Measurements from ENCODE around the gene RFX3.

The RFX3 gene

DNA sequence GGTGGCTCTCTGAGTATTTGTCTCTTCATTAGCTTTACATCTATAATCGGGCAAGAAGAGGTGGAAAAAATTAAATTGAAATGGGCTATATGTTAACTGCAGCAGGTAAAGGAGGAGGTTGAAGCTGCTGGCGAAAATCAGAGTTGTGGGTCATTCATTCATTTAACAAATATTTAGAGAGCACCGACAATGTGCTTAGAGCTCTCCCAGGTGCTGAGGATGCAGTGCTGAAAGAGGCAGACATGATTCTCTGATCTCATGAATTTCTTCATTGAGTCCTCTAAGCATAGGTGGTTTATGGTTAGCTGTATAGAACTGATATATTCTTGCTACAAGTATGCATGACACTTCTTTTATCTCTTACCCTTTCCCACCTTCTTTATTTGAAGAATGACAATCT, 243.4 kb downstream of the RFX3 start:
- no peak for DNase-seq (ENCODE audit: low spot score)

DNA sequence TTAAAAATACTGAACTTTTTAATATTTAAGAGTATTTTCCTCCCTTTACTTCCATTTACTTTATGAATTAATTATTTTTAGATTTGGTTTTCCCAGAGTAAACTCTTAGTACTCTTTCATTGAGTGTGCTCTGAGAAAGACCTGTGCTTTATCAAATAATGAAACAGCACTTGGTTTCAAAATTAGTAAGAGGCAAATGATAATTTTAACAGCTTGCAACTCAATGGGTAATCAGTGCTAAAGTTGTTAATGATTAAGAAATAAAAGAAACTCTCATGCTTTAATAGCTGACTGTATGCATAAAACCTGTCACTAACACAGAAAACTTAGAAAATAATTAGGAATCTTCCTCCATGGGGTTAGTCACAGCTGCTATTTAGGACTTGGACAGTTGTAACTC, 244.4 kb downstream of the RFX3 start:
- DNase-seq (ENCODE audit: low spot score) = no peak

DNA sequence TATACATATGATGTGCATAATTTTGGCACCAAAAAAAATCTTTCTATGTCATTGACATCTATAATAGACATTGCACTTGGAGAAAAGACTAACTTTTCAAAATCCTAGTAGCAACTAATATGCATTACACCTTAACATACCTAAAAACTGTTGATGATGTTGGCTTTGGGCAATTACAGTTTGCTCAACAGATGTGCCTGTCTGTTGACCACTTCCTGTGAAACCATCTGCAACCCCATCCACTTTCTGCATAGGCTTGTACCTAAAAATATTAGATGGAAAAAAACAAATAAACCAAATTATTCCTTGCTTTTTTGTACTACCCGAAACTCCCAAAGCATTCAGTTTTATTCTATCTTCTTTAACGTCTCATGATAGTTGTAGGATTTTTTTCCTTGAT, 248.6 kb downstream of the RFX3 start:
- no peak for DNase-seq (ENCODE audit: low spot score)

DNA sequence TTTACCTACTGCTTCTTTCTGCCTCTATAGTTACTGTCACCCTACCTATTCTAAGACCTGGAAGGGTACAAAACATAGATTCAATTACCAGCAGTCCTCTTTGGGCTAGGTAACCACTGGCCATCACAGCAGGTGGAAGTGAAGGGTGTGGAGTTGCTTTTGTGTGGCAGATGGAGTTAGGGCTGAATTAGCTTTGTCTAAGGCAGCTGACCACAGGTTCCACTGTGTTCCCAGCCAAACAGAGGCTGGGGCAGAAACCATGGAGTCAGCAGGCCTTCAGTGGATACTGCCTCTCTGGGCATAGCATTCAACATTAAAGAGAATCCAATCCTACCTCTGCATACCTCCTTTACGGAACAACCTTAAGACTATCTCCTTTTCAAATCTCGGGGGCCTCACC, 254.2 kb downstream of the RFX3 start:
- no peak for DNase-seq (ENCODE audit: low spot score)

DNA sequence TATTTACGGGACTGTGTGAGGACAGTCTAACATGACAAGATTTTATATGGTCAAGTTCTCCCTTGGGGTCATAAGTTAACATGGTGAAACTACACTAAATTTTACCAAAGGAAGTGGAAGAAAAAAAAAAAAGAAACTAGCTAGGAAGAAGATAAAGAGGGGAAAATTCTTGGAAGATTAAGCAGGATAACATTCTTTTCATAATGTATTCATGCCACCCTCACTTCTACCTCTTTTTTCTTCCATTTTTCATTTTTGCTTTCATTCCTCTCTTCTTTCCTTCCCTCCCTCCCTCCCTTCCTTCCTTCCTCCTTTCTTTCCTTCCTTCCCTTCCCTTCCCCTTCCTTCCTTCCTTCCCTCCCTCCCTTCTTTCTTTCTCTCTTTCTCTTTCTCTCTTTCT, 254.6 kb downstream of the RFX3 start:
- DNase-seq (ENCODE audit: low spot score) = no peak

DNA sequence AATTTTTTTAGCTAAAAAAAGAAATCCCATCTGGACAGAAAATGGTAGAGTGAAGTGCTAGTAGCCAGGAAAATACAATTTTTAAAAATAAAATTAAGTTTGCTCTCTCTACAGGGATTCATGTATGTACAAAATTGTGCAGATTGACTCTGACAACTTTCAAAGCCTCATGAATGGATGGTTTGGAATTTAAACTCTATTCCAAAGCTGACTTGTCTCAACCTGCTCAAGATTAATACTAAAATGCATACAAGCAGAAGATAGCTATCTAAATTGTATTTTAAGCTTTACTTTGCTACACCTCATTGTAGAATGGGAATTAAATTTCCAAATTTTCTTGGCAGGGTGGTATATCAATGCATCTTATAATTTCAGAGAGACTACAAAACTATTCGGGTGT, 257.6 kb downstream of the RFX3 start:
- DNase-seq (ENCODE audit: low spot score) = no peak

DNA sequence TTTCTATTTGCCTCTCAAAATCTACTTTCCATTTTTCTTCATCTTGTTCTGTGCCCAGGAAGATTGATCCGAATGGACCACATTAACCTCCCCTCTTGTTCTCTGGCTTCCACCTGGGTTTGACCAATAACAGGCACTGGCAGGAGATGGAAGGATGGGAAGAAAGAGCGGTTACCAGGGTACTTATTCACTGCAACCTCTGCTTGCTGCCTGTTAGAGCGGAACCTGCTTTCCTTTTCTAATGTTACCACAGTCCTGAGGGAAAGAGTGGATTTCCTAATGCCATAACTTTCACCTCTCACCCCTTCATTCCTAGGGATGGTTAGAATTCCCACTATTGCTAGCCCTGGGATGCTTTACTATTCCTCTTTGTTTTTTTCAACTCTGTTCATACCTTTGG, 262.1 kb downstream of the RFX3 start:
- no peak for DNase-seq (ENCODE audit: low spot score)

DNA sequence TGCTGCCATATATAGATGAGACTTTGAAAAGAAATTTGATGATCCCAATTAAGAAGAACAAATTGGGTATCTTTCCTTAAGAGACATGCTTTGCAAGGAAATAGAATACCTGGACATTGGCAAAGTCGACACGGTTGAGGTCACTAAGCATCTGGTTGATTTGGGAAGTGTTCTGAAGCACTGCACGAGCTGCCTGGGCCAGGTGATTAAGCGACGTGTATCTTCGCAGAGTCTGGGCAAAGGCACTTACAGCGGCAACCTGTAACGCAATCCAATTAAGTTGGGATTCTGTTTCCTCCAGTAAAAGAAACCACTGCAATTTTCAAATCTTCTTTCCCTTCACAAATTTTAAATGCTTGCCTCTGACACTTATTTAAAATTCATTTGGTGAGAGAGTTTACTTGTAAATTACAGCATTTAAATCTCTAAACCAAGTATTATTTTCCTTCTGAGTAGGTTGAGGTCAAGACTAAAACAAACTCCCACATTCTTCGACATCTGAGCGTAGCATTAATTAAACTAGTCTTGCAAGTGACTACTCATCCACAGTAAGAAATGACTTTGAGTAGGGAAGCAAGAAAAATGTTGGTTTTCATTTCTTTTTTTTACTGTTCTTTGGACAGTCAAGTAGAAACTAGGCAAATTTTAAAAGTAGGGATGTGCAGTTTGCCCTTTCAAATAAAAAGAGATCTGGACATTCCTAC, 262.8 kb downstream of the RFX3 start:
- no peak for DNase-seq (ENCODE audit: low spot score)

DNA sequence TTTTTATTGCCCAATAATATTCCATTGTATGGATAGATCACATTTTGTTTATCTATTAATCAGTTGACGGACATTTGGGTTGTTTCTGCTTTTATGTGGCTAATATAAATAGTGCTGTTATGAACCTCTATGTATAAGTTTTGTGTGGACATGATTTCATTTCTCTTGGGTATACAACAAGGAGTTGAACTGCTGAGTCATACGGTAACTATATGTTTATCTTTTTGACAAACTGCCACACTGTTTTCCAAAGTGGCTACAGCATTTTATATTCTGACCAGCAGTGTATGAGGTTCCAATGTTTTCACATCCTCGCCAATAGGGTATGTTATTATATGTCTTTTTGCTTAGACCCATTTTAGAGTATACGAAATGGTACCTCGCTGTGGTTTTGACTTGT, 264.3 kb downstream of the RFX3 start:
- no peak for DNase-seq (ENCODE audit: low spot score)

DNA sequence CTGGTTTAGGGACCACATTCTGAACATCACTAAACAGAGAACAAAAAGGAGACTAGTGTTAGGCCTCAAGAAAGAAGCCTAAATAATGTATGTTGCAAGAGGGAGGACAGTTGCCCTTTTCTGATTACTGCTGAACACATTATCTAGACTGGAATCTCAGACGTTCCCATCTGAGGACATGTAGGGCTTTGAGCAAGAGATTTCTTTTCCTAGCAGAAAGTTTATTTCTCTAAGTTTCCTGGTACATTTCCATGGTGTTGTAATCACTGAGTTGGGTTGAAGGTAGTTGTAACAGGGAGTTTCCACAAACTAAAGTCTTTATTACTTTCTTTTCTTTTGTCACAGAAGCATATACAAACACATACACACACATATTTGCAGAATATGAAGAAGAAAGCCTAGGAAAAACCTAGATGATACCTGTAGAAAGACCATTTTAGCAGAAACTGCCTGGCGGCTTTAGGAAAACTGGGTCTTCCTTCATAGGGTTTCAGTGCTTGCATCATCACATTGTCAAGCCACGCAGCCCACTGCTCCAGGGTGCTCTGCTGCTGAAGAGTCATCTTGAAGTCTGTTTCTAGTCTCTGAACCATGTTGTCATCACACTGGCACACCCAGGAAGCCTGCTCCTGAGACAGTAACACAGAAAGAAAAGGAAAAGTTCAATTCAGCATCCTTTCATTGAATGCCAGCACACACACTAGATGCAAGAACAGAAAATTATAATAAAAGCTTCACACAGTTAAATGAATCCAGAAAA, 269.1 kb downstream of the RFX3 start:
- no peak for DNase-seq (ENCODE audit: low spot score)

DNA sequence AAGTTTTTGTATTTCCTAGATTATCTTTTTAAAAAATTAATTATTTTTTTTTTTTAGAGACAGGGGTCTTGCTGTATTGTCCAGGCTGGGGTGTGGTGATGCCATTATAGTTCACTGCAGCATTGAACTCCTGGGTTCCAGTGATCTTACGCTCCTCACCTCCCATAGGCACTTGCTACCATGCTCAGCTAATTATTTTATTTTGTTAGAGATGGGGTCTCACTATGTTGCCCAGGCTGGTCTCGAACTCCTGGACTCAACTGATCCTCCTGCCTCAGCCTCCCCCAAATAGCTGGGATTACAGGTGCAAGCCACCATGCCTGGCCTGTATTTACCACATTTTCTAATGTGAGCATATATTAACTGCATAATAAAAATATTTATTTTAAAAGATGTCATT, 274.5 kb downstream of the RFX3 start:
- DNase-seq (ENCODE audit: low spot score) = no peak

DNA sequence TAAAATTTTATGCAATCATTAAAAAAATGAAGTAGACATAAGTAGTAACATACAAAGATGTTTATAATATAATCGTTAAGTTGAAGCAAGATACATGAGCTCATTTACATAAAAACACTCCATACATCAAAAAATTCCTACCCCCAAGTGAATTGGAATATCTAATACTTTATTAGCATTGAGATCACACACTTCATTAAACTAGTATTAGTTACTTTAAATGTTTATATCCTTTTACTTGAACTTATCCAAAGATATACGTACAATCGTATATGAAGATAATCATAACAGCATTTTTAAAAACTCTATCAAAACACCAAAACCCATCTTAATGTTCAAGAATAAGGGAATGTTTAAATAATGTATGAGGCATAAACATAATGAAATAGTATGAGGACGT, 275.1 kb downstream of the RFX3 start:
- DNase-seq (ENCODE audit: low spot score) = no peak

DNA sequence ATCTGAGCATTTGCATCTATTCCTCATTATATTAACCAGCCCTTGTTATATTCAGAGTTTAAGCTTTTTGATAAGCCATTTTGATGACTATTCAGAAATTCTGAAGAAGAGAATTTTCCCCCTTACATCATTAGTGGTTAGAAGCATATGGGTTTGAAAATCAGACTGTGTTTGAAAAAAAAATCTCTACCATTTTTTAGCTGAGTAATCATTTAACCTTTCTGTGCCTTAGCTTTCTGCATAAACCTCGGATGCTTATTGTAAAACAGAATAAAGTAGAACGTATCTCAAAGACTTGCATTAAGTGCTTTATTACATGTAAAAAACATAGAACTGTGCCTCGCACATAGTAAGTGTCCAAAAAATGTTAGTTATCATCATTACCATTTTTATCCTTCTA, 278.6 kb downstream of the RFX3 start:
- DNase-seq (ENCODE audit: low spot score) = no peak

DNA sequence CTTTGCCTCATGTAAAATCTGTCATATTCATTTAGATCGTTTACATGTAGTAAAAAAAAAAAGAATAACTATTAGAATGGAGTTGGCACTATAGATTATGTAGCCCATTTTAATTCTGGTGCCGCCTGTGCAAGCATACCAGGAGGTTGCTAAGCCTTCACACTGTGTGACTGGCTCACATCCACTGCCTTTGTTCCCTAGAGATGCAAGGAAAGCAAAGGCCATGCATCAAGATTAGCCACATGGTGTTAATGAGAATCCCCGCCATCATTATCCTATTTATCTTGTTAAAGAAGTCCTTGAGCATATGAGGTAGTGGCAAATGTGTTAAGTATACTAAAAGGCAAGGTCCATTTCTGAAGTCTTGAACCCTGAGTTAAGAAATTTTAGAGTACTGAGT, 279.6 kb downstream of the RFX3 start:
- DNase-seq (ENCODE audit: low spot score) = no peak

DNA sequence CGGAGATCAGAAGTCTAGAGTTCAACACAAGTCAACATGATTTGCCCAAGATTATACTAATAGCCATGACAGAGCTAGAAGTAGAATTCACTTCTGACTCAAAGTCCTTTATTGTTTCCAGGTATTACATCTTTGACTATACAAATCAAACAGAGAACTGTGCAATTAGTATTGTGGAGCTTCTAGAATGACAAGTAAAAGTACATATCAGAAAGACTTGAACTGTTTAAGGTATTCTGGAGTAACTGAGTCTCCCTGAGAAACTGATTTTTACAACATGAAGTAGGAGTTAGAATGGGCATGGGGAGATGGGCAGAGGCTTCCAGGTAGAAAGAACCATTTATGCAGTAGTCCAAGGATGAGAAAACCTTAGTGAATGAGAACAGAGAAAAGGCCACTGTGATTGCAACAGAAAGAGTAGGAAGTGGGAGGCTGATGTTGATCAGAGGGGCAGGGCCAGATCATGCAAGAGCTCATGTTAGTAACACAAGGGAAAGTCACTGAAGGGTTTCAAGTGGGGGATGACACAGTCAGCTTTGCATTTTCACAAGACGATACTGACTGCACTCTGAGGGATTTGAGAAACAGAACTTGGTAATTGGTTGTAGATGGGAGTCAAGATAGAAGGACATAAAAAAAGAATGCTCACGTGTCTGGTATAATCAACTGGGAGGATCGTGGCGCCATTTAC, 280.7 kb downstream of the RFX3 start:
- DNase-seq (ENCODE audit: low spot score) = no peak

DNA sequence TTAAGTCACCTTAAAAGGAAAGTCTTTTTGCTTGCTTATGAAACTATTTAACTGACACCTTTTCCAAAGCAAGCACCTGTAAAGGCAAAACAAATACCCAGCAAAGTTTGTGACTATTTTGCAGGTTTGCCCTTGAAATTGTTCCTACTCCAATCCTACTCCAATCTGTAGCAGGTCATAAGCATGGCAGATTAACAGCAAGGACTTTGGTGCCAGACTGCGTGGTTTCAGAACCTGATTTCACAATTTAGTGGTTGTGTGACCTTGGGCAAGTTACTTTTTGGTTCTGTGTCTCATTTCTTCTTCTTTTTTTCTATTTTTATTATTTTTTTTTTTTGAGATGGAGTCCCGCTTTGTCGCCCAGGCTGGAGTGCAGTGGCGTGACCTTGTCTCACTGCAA, 282.1 kb downstream of the RFX3 start:
- no peak for DNase-seq (ENCODE audit: low spot score)

DNA sequence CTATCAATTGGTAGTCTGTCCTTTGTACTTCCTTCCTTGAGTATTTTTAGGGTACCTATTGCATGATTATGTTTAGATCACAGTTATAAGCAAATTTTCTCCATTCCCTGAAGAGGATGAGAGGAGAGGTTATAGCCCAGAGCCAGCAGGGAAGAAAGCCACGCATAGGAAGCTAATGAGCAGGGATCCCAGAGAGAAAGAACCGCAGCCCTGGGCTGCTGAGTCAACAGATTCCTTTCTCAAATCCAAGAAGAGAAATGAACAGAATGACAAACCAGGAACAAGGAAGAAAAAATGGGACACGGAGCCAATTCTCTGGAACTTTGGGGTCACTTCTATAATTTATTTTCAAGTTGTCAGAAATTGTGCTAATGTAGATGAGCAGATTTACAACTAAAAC, 284.5 kb downstream of the RFX3 start:
- peak; percentile 12 for DNase-seq (ENCODE audit: low spot score)

DNA sequence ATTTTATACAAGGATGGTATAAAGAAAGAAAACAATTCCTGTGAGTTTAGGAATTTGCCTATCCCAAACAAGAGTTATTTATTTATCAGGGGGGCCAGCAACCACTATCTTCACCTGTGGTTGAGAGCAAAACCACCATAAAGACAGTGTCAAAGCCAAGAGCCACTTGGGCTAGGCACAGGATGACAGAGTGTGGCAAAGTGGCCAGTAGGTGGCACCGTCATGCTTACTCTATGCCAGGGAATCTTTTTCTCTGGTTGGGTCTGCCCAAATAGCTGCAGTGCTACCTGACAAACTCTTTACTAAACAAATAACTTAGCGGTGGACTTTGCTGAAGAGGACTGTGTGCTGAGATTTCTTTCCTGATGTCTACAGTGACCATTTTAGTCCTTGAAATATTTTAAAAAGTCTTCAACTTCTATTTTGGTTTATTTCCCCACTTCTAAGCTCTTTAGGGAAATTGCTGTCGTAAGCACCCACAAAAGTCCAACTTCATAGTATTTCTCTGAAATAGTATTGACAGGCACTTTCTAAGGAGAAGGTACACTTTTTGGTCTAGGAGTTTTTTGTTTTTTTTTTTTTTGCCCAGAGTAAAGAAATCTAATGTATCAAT, 285.0 kb downstream of the RFX3 start:
- DNase-seq (ENCODE audit: low spot score) = peak; percentile 75

DNA sequence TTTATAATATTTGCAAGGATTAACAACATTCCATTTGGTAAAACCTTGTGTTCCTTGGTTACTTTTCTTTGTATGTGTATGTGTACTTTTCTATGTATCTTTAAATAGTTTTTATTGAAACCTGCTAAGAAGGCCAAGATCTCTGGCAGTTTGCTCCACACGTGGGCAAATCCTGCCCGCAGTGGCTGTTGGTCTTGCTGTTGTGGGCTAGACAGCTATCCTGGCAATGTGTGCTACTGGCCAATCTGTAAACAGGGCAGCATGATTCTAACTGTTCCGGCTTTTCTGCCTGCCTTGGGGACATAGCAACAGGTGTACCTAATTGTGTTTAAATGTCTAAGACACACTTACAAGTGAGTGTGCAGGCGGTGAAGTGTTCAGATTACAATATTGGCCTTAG, 286.6 kb downstream of the RFX3 start:
- no peak for DNase-seq (ENCODE audit: low spot score)

DNA sequence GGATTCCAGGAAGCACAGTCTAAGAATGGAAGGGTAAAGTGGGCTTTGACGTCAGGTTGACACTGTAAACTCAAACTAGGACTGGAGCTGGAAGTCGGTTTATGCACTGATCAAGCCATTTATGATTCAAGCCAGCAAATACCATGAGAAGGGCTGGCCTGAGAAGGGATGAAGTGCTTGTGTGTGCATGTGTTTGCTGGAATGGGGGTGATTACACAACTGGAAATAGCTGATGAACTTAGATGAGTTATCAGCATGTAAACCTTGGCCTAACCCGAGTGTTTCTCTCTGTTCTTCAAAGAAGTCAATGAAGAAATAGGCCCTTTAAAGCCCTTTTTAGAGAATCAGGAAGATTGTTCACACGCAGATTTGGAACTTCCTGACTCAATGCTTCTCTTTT, 287.6 kb downstream of the RFX3 start:
- no peak for DNase-seq (ENCODE audit: low spot score)

DNA sequence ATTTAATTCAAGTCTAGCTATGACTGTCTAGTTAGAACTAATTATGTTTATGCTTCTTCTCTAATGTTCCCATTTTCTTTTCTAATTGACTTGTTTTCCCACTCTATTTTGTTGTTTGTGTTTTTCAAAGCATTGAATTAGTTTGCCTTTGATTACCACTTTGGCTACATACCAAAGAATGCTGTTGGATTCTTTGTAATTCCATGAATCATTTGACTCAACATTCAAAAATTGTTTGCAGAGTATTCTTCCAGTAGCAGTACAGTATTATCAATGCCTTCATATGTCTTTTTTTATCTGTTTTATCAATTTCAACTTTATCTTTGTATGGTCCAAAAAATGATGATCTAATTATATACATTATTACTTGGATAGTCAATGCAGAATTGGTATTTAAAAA, 288.7 kb downstream of the RFX3 start:
- DNase-seq (ENCODE audit: low spot score) = no peak

DNA sequence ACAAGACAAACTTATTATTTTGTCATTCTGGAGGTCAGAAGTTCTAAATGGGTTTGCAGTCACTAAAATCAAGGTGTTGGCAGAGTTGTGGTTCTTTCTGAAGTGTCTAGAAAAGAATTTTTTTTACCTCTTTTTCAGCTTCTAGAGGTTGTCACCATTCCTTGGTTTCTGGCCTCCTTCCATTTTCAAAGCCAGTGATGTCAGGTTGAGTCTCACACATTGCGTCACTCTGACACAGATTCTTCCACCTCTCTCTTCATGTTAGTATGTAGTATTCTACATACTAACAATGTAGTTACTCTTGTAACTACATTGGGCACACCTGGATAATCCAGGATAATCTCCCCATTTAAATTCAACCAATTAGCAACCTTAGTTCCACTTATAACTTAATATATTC, 290.3 kb downstream of the RFX3 start:
- DNase-seq (ENCODE audit: low spot score) = no peak

DNA sequence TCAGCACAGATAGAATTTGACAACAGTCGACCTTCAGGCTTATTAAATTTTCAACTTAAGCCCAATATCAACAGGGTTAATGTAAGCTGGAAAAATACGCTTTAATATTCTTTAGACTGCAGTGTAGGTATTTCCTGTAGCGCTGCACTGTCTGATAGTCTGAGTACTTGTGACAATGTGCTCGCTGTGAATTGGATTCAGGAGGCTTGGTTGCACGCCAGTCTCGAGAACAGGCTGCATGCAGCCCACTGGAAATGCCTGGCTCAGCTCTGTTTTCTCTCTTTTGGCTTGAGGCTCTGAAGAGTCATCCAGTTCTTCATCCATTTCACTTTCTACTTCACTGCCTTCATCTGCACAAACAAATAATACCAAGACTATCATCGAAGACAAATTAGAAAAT, 300.9 kb downstream of the RFX3 start:
- peak; percentile 49 for DNase-seq (ENCODE audit: low spot score)
